ENCODE results near the gene HNRNPM. TPM values are rescaled to one million over a fixed set of nuclear protein-coding genes. Genes with fewer than 3 reads are reported as not detected.

Gene HNRNPM
- total RNA-seq, 1 experiment from 2014 or later, result 298 TPM

DNA sequence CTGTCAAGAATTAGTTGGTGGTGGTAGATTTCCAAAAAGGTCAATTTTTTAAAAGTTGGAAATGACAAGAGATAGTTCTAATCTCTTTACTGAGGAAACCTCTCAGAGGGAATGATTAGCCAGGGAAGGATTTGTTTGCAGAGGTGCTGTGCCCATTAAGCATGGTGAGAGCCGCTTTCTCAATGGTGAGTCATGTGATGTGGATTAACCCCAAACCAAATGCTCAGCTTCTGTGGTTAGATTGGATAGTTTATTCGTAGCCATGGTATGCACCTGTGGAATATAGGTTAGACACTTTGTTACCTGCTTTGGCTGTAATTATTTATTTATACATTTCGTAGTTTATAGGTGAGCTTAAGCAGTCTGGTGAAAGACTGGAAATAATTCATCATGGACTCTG lies 7.1 kb downstream of the HNRNPM start:
- Histone ChIP-seq H3K9me2 (ENCODE audit: insufficient read depth) (no peaks in the 10 kb centered on the region), H2AFZ (ENCODE audit: low read depth, low read length, poor library complexity, severe bottlenecking) (no peak overlapping the region), H4K20me1 (ENCODE audit: insufficient read depth) (peaks cover 74% of the 10 kb centered on the region), H3K4me2 (ENCODE audit: low read length) (peak overlapping the region; percentile 5; the same call in 1 of the 2 replicates), H3K4me1 (ENCODE audit: control insufficient read depth in 1 of 2, insufficient read depth in 2 of 2, low read length in 2 of 2) (peaks cover 20 to 43% of the 10 kb centered on the region in 2 experiments), H3K27ac (ENCODE audit: low read depth, low read length) (no peak overlapping the region), H3K9ac (ENCODE audit: low read length) (no peak overlapping the region), H3K9me3 (ENCODE audit: control insufficient read depth in 1 of 2, insufficient read depth in 1 of 2, low read depth in 1 of 2, low read length in 2 of 2) (no peaks in the 10 kb centered on the region), H3K4me3 (replicated peaks in 1 of 2; ENCODE audit: low read depth in 1 of 2, low read length in 2 of 2) (no peak overlapping the region), H3K36me3 (ENCODE audit: control insufficient read depth in 1 of 2, insufficient read depth in 2 of 2, low read length in 2 of 2) (peaks cover 29 to 39% of the 10 kb centered on the region in 2 experiments; a peak in 3 of 4 replicates), H3K79me2 (ENCODE audit: insufficient read depth, low read length) (peaks cover 100% of the 10 kb centered on the region), H3K27me3 (ENCODE audit: insufficient read depth, low read length) (no peaks in the 10 kb centered on the region)
- no peak for TF ChIP-seq TCF7L2 (IDR thresholded peaks at IDR 0.05; ENCODE audit: borderline replicate concordance, extremely low read depth, insufficient read depth, insufficient read length)
- TF ChIP-seq POLR2AphosphoS5 (IDR thresholded peaks at IDR 0.05; ENCODE audit: low read depth, low read length), result no peak
- no peak for TF ChIP-seq FOSL1 (IDR thresholded peaks at IDR 0.05; ENCODE audit: low read depth)
- no peak for TF ChIP-seq EZH2 (IDR thresholded peaks at IDR 0.05)
- TF ChIP-seq YY1 (IDR thresholded peaks at IDR 0.05; ENCODE audit: extremely low read depth, insufficient replicate concordance, low read depth, low read length), result no peak
- TF ChIP-seq CTCF (IDR thresholded peaks at IDR 0.05 in 2 of 3, conservative IDR thresholded peaks at IDR 0.05 in 1 of 3; ENCODE audit: borderline replicate concordance in 1 of 3, insufficient read depth in 1 of 3, low read depth in 2 of 3, low read length in 2 of 3), result no peak
- TF ChIP-seq RAD21 (IDR thresholded peaks at IDR 0.05; ENCODE audit: low read depth), result no peak
- TF ChIP-seq SP1 (IDR thresholded peaks at IDR 0.05; ENCODE audit: low read depth), result no peak
- no peak for TF ChIP-seq CEBPB (IDR thresholded peaks at IDR 0.05; ENCODE audit: low read depth)
- TF ChIP-seq ATF3 (IDR thresholded peaks at IDR 0.05), result no peak
- ATAC-seq, result peak; percentile 55
- intact Hi-C loops (cut with micrococcal nuclease), result no loop called here
- no peak for DNase-seq (ENCODE audit: low read depth, low spot score)
- ChIA-PET RAD21 (ENCODE audit: low non-redundant PET in 1 of 2, low total read pairs in 2 of 2, uncharacterized antibody in 2 of 2, unreplicated experiment in 2 of 2) (interaction anchor here in 1 of 2 experiments (0.6 kb wide), 1 partner anchor 175 kb away, joined by 3 read pairs; no protein-coding TSS in a partner anchor), CTCF (no interaction called here), POLR2A (no interaction called here)
- BruUV-seq (replicated peaks), result no TSS peak

All from HCT116 (cell line).